Right renal cortex interstitium (tissue), 3 donors: ENCODE data around the gene AVPR1A. TPM values are rescaled to one million over a fixed set of nuclear protein-coding genes. Genes with fewer than 3 reads are reported as not detected.

Experiments used
- DNase-seq, 3 donors: peaks; one replicate each; pipeline ENCODE4 v3.0.0-alpha.2; 2013; ENCODE audit warnings: low read depth in 3 of 3, low spot score in 2 of 3
- polyA plus RNA-seq, 3 donors: library from polyadenylated mRNA; unstranded; fragments of 120-200 nt; gene quantifications; one replicate each; pipeline ENCODE4 v1.2.1, GENCODE V29; 2013; ENCODE audit not compliant: insufficient read length in 3 of 3

The AVPR1A gene
- polyA plus RNA-seq, 3 donors = 4.5 to 11.0 (median 5.4) TPM

DNA sequence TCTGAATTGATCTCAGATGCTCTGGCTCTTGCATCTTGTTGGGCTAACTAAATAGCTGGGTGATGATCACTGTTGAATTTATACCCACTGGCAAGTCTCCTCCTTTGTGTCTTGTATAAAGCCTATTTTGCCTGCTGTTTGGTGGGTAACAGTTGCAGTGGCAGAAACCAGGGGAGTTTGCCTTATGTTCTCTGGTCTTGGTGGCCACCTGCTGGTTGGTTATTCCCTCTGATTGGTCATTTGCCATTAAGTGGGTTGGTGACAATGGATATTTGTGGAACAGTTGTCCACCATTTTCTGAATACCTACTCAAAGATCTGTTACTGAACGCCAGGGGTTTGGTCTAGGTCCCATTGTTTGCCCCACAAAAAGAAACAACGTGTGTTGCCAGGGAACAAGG lies 52.1 kb downstream of the AVPR1A start:
- DNase-seq = no peak

GRCh38 chr12:63095369-63095980 lies 55.5 kb downstream of the AVPR1A start:
- DNase-seq = no peak

DNA sequence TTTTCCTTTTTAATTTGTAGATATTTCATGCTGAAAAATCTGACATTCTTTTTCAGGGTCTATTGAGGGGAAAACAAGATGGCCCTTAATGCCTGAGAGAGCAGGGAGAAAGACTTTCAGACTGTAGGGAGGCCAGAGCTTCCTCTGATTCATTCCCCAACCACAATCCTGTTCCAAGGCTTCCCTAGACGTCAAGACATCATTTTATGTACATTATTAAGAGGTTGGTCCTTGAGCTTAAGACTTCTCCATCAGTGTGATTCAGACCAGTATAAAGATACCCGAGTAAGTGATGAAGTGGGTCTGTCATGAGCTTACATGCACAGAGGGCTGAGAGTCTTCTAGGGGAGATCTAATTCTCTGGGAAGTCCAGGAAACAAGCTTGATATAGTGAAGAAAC lies 57.3 kb downstream of the AVPR1A start:
- no peak for DNase-seq

DNA sequence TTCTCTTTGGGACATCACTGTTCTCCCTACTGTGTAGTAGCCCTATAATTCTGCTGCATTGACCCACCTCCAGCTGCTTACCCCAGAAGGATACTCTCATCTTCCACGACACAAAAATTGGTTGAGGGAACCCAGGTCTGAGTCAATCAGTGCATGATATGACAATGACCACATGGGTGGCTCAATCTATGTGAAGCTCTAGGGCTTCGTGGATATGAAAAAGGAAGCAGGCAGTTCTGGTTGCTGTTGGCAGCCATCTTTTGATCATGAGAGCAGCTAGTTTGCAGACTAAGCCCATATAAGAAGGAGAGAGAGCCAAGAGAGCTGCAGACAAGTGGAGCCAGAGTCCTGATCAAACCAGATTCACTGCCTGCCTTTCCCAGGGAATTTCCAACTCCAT lies 57.9 kb downstream of the AVPR1A start:
- DNase-seq = no peak

Other genes with a start within 250 kb of the AVPR1A start
- 10 to 100 TPM; 28.9 to 31.2 (median 29.2) TPM for gene PPM1H, start 216.1 kb downstream of the AVPR1A start, polyA plus RNA-seq